ENCODE measurements around the gene SLC22A2.

The SLC22A2 gene

DNA sequence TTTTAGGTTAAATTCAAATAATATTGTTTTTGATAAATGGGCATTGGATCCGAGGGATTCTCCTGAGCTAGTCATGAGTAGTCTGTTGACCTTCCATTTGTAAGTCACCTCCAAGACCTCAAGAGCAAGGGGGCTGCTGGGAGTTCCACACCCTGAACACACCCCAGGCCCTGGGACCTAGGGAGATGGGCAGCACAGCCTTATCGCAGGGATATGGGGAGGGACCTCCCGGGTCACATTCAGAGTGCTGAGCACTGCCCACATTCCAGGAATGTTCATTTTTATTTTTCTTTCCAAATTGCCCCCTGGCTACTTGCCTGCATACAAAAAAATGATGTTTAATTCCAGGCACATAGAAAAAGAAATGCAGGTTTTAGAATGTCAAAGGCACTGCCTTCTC is 55.5 kb downstream of the SLC22A2 start:
- H3K9me3 ChIP-seq (ENCODE audit: insufficient read depth, low read length) = no peaks in the 10 kb centered on the region
- H3K4me2 ChIP-seq (ENCODE audit: low read depth, low read length, poor library complexity, severe bottlenecking) = no peak overlapping the region
- H3K79me2 ChIP-seq (ENCODE audit: insufficient read depth, low read length) = no peaks in the 10 kb centered on the region
- H3K36me3 ChIP-seq (ENCODE audit: low read length) = no peaks in the 10 kb centered on the region
- no peaks in the 10 kb centered on the region for H3K27me3 ChIP-seq (ENCODE audit: low read length)
- H4K20me1 ChIP-seq (ENCODE audit: low read depth, low read length) = no peaks in the 10 kb centered on the region
- no peak overlapping the region for H3K4me3 ChIP-seq (ENCODE audit: insufficient read depth, low read length, poor library complexity, severe bottlenecking)
- H2AFZ ChIP-seq (ENCODE audit: low read depth, low read length, severe bottlenecking) = no peak overlapping the region
- H3K9ac ChIP-seq (ENCODE audit: low read length) = no peak overlapping the region
- H3F3A ChIP-seq (ENCODE audit: insufficient read depth) = no peaks in the 10 kb centered on the region
- no peaks in the 10 kb centered on the region for H3K9me2 ChIP-seq (replicated peaks; ENCODE audit: insufficient read depth, low read length)
- no peak for TF ChIP-seq EZH2phosphoT487 (conservative IDR thresholded peaks at IDR 0.05; ENCODE audit: low read length)
- TF ChIP-seq, protein P1, sequence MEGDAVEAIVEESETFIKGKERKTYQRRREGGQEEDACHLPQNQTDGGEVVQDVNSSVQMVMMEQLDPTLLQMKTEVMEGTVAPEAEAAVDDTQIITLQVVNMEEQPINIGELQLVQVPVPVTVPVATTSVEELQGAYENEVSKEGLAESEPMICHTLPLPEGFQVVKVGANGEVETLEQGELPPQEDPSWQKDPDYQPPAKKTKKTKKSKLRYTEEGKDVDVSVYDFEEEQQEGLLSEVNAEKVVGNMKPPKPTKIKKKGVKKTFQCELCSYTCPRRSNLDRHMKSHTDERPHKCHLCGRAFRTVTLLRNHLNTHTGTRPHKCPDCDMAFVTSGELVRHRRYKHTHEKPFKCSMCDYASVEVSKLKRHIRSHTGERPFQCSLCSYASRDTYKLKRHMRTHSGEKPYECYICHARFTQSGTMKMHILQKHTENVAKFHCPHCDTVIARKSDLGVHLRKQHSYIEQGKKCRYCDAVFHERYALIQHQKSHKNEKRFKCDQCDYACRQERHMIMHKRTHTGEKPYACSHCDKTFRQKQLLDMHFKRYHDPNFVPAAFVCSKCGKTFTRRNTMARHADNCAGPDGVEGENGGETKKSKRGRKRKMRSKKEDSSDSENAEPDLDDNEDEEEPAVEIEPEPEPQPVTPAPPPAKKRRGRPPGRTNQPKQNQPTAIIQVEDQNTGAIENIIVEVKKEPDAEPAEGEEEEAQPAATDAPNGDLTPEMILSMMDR (IDR thresholded peaks at IDR 0.05; ENCODE audit: insufficient read depth, low read length, poor library complexity, severe bottlenecking) = no peak
- no peak overlapping the region for H3K27ac ChIP-seq (ENCODE audit: low read depth, low read length)

DNA sequence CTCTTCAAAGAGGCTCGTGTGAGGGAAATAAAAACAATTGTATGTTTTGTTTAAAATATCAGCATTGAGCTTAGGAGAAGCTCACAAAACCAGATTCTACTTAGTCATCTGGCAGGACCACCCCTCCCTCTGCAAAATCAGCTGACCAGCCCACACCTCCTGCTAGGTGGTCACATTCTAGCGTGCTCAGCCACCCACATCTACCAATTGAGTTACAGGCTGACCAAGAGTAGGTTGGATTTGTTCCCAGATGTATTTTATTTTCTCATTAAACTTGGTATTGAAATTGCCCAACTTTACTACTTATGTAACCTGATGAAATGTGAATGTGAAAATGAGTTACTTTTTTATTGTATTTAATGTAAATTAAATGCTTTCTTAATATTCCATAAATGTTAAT is 56.2 kb downstream of the SLC22A2 start:
- no peak overlapping the region for H3K27ac ChIP-seq (ENCODE audit: low read depth, low read length)
- no peak overlapping the region for H2AFZ ChIP-seq (ENCODE audit: low read depth, low read length, severe bottlenecking)
- H3K4me3 ChIP-seq (ENCODE audit: insufficient read depth, low read length, poor library complexity, severe bottlenecking) = no peak overlapping the region
- H3K9me3 ChIP-seq (ENCODE audit: insufficient read depth, low read length) = no peaks in the 10 kb centered on the region
- no peak overlapping the region for H3K9ac ChIP-seq (ENCODE audit: low read length)
- no peaks in the 10 kb centered on the region for H3K79me2 ChIP-seq (ENCODE audit: insufficient read depth, low read length)
- no peaks in the 10 kb centered on the region for H3F3A ChIP-seq (ENCODE audit: insufficient read depth)
- TF ChIP-seq EZH2phosphoT487 (conservative IDR thresholded peaks at IDR 0.05; ENCODE audit: low read length) = no peak
- TF ChIP-seq, protein P1 (IDR thresholded peaks at IDR 0.05; ENCODE audit: insufficient read depth, low read length, poor library complexity, severe bottlenecking) = no peak
- no peak overlapping the region for H3K4me2 ChIP-seq (ENCODE audit: low read depth, low read length, poor library complexity, severe bottlenecking)
- no peaks in the 10 kb centered on the region for H3K36me3 ChIP-seq (ENCODE audit: low read length)
- no peaks in the 10 kb centered on the region for H3K27me3 ChIP-seq (ENCODE audit: low read length)
- no peaks in the 10 kb centered on the region for H3K9me2 ChIP-seq (replicated peaks; ENCODE audit: insufficient read depth, low read length)
- H4K20me1 ChIP-seq (ENCODE audit: low read depth, low read length) = no peaks in the 10 kb centered on the region

DNA sequence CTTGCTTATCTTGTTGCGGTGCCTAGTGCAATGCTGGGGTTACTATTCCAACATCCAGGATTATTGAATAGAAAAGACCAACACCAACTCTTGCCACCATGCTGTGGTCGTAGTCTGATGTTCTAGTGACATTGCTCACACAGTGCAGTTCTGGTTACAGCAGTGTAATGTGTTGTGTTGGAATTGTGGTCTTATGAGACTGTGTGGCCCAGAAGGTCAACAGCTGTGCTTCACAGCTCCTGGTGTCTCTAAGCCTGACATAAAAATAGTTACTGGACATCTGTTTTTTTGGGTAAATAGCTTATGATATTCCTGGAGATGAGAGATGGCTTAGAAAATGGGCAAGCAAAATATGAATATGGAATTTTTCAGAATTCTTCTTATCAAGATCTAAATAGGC is 57.6 kb downstream of the SLC22A2 start:
- H4K20me1 ChIP-seq (ENCODE audit: low read depth, low read length) = no peaks in the 10 kb centered on the region
- no peaks in the 10 kb centered on the region for H3K79me2 ChIP-seq (ENCODE audit: insufficient read depth, low read length)
- no peak overlapping the region for H3K9ac ChIP-seq (ENCODE audit: low read length)
- H3K36me3 ChIP-seq (ENCODE audit: low read length) = no peaks in the 10 kb centered on the region
- H3K9me3 ChIP-seq (ENCODE audit: insufficient read depth, low read length) = no peaks in the 10 kb centered on the region
- H3K27me3 ChIP-seq (ENCODE audit: low read length) = no peaks in the 10 kb centered on the region
- no peak overlapping the region for H3K4me2 ChIP-seq (ENCODE audit: low read depth, low read length, poor library complexity, severe bottlenecking)
- H3K27ac ChIP-seq (ENCODE audit: low read depth, low read length) = no peak overlapping the region
- H3K4me3 ChIP-seq (ENCODE audit: insufficient read depth, low read length, poor library complexity, severe bottlenecking) = no peak overlapping the region
- H2AFZ ChIP-seq (ENCODE audit: low read depth, low read length, severe bottlenecking) = no peak overlapping the region
- TF ChIP-seq, protein P1 (IDR thresholded peaks at IDR 0.05; ENCODE audit: insufficient read depth, low read length, poor library complexity, severe bottlenecking) = no peak
- no peak for TF ChIP-seq EZH2phosphoT487 (conservative IDR thresholded peaks at IDR 0.05; ENCODE audit: low read length)
- no peaks in the 10 kb centered on the region for H3F3A ChIP-seq (ENCODE audit: insufficient read depth)
- H3K9me2 ChIP-seq (replicated peaks; ENCODE audit: insufficient read depth, low read length) = no peaks in the 10 kb centered on the region

Measured in SU-DHL-6 (cell line).